PC-3 (cell line): Measurements from ENCODE around the gene HIGD1C. TPM values are rescaled to one million over a fixed set of nuclear protein-coding genes. Genes with fewer than 3 reads are reported as not detected.

Experiments
- ATAC-seq: fragments of 200-7000 bp; cut with Tn5 transposase; 2 replicates; pipeline ENCODE4 v1.9.1; 2020; ENCODE audit warnings: mild to moderate bottlenecking, moderate library complexity
- BruUV-seq: library from RNA; stranded (reverse); fragments of 400-500 nt; replicated peaks from 2 replicates; lab custom pipeline; 2021; lab: Mats Ljungman, UMichigan
- CTCF ChIA-PET: fragments of 300-600 bp; sonication (Branson Sonifier 250); formaldehyde crosslinking; loops from one replicate; lab custom pipeline; 2022; ENCODE audit warnings: antibody characterized with exemption; lab: Charles Lee
- POLR2A ChIA-PET: fragments of 300-600 bp; sonication (Branson Sonifier 250); formaldehyde crosslinking; loops from one replicate; lab custom pipeline; 2022; ENCODE audit warnings: antibody characterized with exemption; ENCODE audit not compliant: unreplicated experiment; lab: Charles Lee
- DNase-seq: peaks from one replicate; pipeline ENCODE4 v3.0.0-alpha.2; 2015
- H2AFZ ChIP-seq: fragments of 300-600 bp; sonication (generic); 2 replicates; pipeline ENCODE4 v1.6.0; 2016; ENCODE audit warnings: antibody characterized with exemption, low read length
- H3F3A ChIP-seq: fragments of 300-600 bp; sonication (generic); one replicate; pipeline ENCODE4 v1.6.0; 2017; ENCODE audit warnings: antibody characterized with exemption, low read length, control low read depth, mild to moderate bottlenecking; ENCODE audit not compliant: unreplicated experiment
- H3K27ac ChIP-seq: fragments of 300-600 bp; sonication (generic); 2 replicates; pipeline ENCODE4 v1.5.1; 2016; ENCODE audit warnings: mild to moderate bottlenecking, low read length
- H3K27me3 ChIP-seq: fragments of 300-600 bp; sonication (generic); 2 replicates; pipeline ENCODE4 v1.6.1; 2016; ENCODE audit warnings: low read length, mixed read lengths
- H3K36me3 ChIP-seq: fragments of 300-600 bp; sonication (generic); 2 replicates; pipeline ENCODE4 v1.6.1; 2016; ENCODE audit warnings: low read depth, mixed run types, low read length, mixed read lengths
- H3K4me1 ChIP-seq: fragments of 300-600 bp; sonication (generic); 2 replicates; pipeline ENCODE4 v1.5.1; 2016; ENCODE audit warnings: low read length; ENCODE audit not compliant: insufficient read depth
- H3K4me2 ChIP-seq: fragments of 300-600 bp; sonication (generic); 2 replicates; pipeline ENCODE4 v1.6.0; 2016; ENCODE audit warnings: low read length
- H3K4me3 ChIP-seq: fragments of 300-600 bp; sonication (generic); 2 replicates; pipeline ENCODE4 v1.5.1; 2016; ENCODE audit warnings: mild to moderate bottlenecking, low read length, mixed read lengths
- H3K79me2 ChIP-seq: fragments of 300-600 bp; sonication (generic); 2 replicates; pipeline ENCODE4 v1.6.1; 2017; ENCODE audit warnings: low read length, mixed read lengths
- H3K9ac ChIP-seq: fragments of 300-600 bp; sonication (generic); 2 replicates; pipeline ENCODE4 v1.6.0; 2016; ENCODE audit warnings: mild to moderate bottlenecking, low read length
- H3K9me2 ChIP-seq: fragments of 300-600 bp; sonication (generic); replicated peaks from 2 replicates; pipeline ENCODE4 v1.6.1; 2016; ENCODE audit warnings: mixed run types, low read length, mixed read lengths
- H3K9me3 ChIP-seq: fragments of 300-600 bp; sonication (generic); 2 replicates; pipeline ENCODE4 v1.6.1; 2016; ENCODE audit warnings: low read length, mixed read lengths
- H4K20me1 ChIP-seq: fragments of 300-600 bp; sonication (generic); 2 replicates; pipeline ENCODE4 v1.6.1; 2016; ENCODE audit warnings: low read length, mixed read lengths
- CTCF ChIP-seq: fragments of 300-600 bp; sonication (generic); conservative IDR thresholded peaks from 2 replicates; pipeline ENCODE4 v1.5.1; 2017; ENCODE audit warnings: antibody characterized with exemption, low read depth, mild to moderate bottlenecking, low read length
- EZH2 ChIP-seq: fragments of 300-600 bp; sonication (generic); IDR thresholded peaks from one replicate; pipeline ENCODE4 v1.6.1; 2017; ENCODE audit warnings: antibody characterized with exemption, mild to moderate bottlenecking, low read length; ENCODE audit not compliant: unreplicated experiment
- EZH2phosphoT487 ChIP-seq: fragments of 300-600 bp; sonication (generic); IDR thresholded peaks from 2 replicates; pipeline ENCODE4 v1.6.1; 2018; ENCODE audit warnings: mild to moderate bottlenecking, antibody characterized with exemption, low read length, borderline replicate concordance
- intact Hi-C: fragments of 100-400 bp; cut with micrococcal nuclease; formaldehyde crosslinking; loops from 2 replicates; pipeline ENCODE4 v1.9.0; 2023
- total RNA-seq: library from RNA; depleted of rRNA; stranded (reverse); fragments of >200 nt; gene quantifications from 2 replicates; pipeline ENCODE4 v1.2.3, GENCODE V29; 2014

HIGD1C gene
- total RNA-seq, 1 experiment from 2014 or later = not detected

- Histone ChIP-seq H3K9ac (no peak overlapping the region), H3K27ac (no peak overlapping the region), H3F3A (no peaks in the 10 kb centered on the region), H3K4me2 (no peak overlapping the region), H4K20me1 (no peaks in the 10 kb centered on the region), H3K4me1 (0 out of 2 replicates have a peak, but pooled peaks cover 5% of the 10 kb centered on the region), H3K9me2 (no peaks in the 10 kb centered on the region), H3K4me3 (no peak overlapping the region), H3K79me2 (no peaks in the 10 kb centered on the region), H3K36me3 (no peaks in the 10 kb centered on the region), H3K9me3 (no peaks in the 10 kb centered on the region), H2AFZ (no peak overlapping the region), H3K27me3 (no peaks in the 10 kb centered on the region)
- intact Hi-C loops = no loop called here
- CTCF ChIA-PET = no interaction called here
- POLR2A ChIA-PET = no interaction called here
- DNase-seq (no peak), ATAC-seq (no peak)
- no TSS peak for BruUV-seq
- no peak for TF ChIP-seq EZH2
- TF ChIP-seq EZH2phosphoT487 = no peak
- TF ChIP-seq CTCF = no peak
Measured at GRCh38 chr12:50932787-50933280, 19.5 kb upstream of the HIGD1C start.

GRCh38 chr12:50933459-50934124 lies 18.8 kb upstream of the HIGD1C start:
- no peaks in the 10 kb centered on the region for H3K27me3 ChIP-seq
- H3F3A ChIP-seq = no peaks in the 10 kb centered on the region
- no peaks in the 10 kb centered on the region for H3K9me2 ChIP-seq
- H3K9ac ChIP-seq = no peak overlapping the region
- no peak overlapping the region for H3K4me2 ChIP-seq
- DNase-seq (no peak), ATAC-seq (no peak)
- no peak overlapping the region for H3K4me3 ChIP-seq
- BruUV-seq = no TSS peak
- H3K27ac ChIP-seq = no peak overlapping the region
- TF ChIP-seq CTCF (no peak), EZH2phosphoT487 (no peak), EZH2 (no peak)
- H2AFZ ChIP-seq = no peak overlapping the region
- ChIA-PET CTCF (no interaction called here), POLR2A (no interaction called here)
- no peaks in the 10 kb centered on the region for H3K9me3 ChIP-seq
- intact Hi-C loops = no loop called here
- H3K79me2 ChIP-seq = no peaks in the 10 kb centered on the region
- no peaks in the 10 kb centered on the region for H4K20me1 ChIP-seq
- H3K4me1 ChIP-seq = 0 out of 2 replicates have a peak, but pooled peaks cover 5% of the 10 kb centered on the region
- no peaks in the 10 kb centered on the region for H3K36me3 ChIP-seq

- H3K27ac ChIP-seq = no peak overlapping the region
- no peaks in the 10 kb centered on the region for H3K9me3 ChIP-seq
- 0 out of 2 replicates have a peak, but pooled peaks cover 5% of the 10 kb centered on the region for H3K4me1 ChIP-seq
- no peaks in the 10 kb centered on the region for H3K27me3 ChIP-seq
- no TSS peak for BruUV-seq
- no peaks in the 10 kb centered on the region for H3K79me2 ChIP-seq
- H3K4me3 ChIP-seq = no peak overlapping the region
- H3K4me2 ChIP-seq = no peak overlapping the region
- H3K9ac ChIP-seq = no peak overlapping the region
- ATAC-seq = no peak
- CTCF ChIA-PET = no interaction called here
- intact Hi-C loops = no loop called here
- H2AFZ ChIP-seq = no peak overlapping the region
- H3K9me2 ChIP-seq = no peaks in the 10 kb centered on the region
- TF ChIP-seq EZH2phosphoT487 = no peak
- no peak for TF ChIP-seq CTCF
- no peak for TF ChIP-seq EZH2
- no peaks in the 10 kb centered on the region for H3F3A ChIP-seq
- no peak for DNase-seq
- no peaks in the 10 kb centered on the region for H4K20me1 ChIP-seq
- H3K36me3 ChIP-seq = no peaks in the 10 kb centered on the region
- POLR2A ChIA-PET = no interaction called here
Measured at GRCh38 chr12:50934371-50934851, 17.9 kb upstream of the HIGD1C start.
